Subcutaneous adipose tissue (tissue), 4 donors: ENCODE measurements around the gene CIT. TPM values are rescaled to one million over a fixed set of nuclear protein-coding genes. Genes with fewer than 3 reads are reported as not detected.

Experiments
- CTCF ChIP-seq: fragments of 450-650 bp; IDR thresholded peaks from one replicate; pipeline ENCODE4 v1.5.1; 2016; ENCODE audit warnings: low read depth, mild to moderate bottlenecking, control low read depth, antibody characterized with exemption, moderate library complexity
- total RNA-seq, 4 donors: library from RNA; depleted of rRNA; stranded (reverse); fragments of >200 nt; gene quantifications; one replicate each; pipeline ENCODE4 v1.1.0, GENCODE V29; 2016

Gene CIT
- total RNA-seq, 4 donors from 2014 or later, result 1.3 to 5.3 (median 5.1) TPM

- no peak for TF ChIP-seq CTCF
Measured at GRCh38 chr12:119699199-119699760, 177.8 kb downstream of the CIT start.

- TF ChIP-seq CTCF, result no peak
Measured at GRCh38 chr12:119696943-119697342, 180.2 kb downstream of the CIT start.

GRCh38 chr12:119695034-119695433 lies 182.1 kb downstream of the CIT start:
- TF ChIP-seq CTCF, result no peak

- no peak for TF ChIP-seq CTCF
Measured at GRCh38 chr12:119694111-119694510, 183.0 kb downstream of the CIT start.

GRCh38 chr12:119693511-119693910 lies 183.6 kb downstream of the CIT start:
- no peak for TF ChIP-seq CTCF

GRCh38 chr12:119692997-119693396 lies 184.1 kb downstream of the CIT start:
- no peak for TF ChIP-seq CTCF

GRCh38 chr12:119692410-119692809 lies 184.7 kb downstream of the CIT start:
- TF ChIP-seq CTCF, result no peak
